CD4-positive, alpha-beta T cell treated with Interleukin-17A for 1 hour (primary cell): ENCODE data around the gene DGKG.

Source experiments
- DNase-seq: peaks from one replicate; pipeline ENCODE4 v3.0.0-alpha.2; 2020

The DGKG gene

DNA sequence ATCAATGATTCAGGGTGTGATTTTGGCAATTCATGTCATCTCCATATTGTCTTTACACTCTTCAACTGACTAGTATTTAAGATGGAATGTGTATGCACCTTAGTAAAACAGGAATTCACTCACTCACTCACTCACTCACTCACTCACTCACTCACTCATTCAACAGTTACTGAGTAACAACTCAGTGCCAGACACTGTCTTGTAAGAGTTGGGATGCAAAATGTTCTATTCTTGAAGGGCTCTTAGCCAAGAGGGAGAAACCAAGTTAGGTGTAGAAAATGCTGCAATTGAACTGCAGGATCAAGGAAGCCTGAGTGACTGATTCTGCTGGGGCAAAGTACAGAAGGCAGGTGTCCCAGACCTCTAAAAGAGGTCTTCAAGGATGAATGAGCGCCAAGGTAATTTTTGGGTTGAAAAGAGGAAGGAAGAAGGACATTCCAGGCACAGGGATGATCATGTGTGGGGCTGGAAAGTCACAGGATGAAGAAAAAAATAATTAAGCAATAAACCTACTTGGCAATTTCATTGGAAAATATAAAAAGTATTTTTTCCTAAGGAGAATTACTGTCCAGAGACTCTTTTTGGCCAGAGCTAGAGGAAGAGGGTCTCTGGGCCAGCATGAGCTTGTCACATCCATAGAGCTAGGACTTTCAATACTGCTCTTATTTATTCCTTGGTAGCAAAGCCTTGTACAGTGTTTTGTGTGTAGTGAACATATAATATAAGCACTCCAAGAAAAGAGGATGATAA, 194.2 kb downstream of the DGKG start:
- DNase-seq, result no peak

DNA sequence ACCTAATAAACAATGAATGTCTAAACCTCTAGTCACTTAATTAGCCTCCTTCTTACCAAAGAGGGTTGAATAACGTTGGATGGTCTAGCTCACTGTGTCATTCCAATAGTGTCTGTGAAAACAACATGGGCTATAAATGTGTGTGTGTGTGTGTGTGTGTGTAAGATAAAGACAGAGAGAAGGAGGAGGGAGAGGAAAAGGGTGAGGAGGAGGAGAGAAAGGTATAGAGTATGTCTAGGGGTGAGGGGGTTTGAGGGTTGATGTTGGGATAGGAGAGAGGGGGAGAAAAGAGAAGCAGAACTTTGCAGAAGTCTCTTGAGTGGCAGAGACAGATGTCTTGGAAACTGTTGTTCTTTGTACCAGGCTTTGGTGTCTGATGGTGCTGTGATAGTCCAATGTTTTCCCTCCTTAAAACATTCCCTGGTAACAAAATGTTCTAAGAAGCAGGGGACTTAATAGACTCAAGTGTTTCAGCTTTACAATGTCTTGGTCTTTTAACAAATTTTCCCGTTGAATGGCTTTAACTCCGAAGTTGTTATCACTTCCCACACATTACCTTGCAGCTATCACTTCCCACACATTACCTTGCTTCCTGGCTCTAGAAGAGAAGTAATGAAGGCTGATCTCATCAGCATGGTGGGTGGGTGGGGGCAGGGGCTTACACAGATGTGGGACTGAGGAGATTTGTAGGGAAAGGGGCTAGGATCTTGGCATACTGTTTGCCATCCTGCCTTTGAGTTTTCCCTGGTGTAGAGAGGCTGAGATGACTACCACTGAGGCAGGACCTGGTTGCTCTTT, 195.3 kb downstream of the DGKG start:
- no peak for DNase-seq

DNA sequence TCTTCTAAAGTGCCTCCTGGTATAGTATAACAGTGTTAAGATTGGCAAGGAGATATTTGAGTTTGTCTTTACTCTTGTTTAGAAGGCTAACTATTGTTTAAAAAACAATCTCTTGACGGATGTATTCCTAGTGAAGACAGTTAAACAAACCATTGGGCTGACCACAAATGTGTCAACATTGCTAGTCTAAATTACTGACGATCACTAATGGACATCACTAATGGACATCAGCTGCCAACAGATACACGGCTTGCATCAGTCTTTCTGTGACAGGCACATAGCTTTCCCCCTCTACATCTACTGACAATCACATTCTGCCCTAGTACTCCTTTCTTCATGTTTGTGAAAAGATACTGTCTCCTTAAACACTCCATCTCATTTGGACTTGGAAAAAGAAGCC, 196.0 kb downstream of the DGKG start:
- DNase-seq, result no peak

DNA sequence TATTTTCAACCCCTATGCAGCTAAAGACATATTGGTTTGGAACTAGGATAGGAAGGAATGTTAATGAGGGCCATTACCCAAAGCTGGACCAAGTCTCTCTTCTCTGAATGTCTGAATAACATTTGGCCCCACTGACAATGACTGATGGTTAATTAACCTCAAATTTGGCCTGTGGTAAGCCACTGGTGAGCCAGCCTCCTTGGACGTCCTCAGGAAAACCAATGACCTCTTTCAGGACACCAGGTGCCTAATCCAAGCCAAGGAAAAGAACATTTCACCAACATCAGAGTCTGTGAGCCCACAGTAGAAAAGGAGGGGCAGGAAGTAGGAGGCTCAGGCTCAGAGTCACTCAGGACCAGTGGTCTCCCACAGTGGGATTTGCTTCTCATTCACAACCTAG, 196.7 kb downstream of the DGKG start:
- DNase-seq, result no peak

DNA sequence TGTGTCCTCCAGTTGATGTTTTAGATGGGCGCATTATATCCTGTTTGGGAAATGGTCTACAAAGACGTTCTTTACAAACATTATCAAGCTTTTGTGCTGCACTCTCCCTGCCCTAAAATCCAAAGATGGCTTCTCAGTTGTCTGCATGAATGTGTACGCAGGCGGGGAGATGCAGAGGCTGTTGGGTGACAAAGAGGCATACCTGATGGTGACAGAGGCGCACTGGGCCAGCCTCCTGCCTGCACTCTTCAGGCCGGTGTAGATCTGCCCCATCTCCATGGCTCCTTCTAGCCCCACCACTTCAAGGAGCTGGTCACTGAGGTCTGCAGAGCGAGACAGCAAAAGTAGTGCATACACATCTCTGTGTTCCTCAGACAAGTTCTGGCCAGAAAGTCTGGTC, 197.3 kb downstream of the DGKG start:
- no peak for DNase-seq

DNA sequence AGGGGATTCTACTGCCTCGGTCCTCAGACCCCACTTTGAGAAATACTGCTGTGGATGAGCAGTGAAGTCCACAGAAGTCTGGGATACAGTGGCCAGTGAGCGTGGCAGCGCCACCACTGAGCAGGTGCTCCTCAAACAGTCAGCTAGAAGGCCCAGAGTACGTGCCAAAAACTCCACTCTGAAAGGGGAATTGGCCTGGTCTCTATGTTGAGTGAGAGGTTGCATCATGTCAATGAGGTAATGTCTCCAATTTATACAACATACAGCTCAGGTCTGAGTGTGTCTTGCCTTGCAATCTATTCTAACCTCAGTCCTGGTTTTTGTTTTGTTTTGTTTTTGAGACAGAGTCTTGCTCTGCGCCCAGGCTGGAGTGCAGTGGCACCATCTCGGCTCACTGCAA, 199.8 kb downstream of the DGKG start:
- peak; percentile 28 for DNase-seq

DNA sequence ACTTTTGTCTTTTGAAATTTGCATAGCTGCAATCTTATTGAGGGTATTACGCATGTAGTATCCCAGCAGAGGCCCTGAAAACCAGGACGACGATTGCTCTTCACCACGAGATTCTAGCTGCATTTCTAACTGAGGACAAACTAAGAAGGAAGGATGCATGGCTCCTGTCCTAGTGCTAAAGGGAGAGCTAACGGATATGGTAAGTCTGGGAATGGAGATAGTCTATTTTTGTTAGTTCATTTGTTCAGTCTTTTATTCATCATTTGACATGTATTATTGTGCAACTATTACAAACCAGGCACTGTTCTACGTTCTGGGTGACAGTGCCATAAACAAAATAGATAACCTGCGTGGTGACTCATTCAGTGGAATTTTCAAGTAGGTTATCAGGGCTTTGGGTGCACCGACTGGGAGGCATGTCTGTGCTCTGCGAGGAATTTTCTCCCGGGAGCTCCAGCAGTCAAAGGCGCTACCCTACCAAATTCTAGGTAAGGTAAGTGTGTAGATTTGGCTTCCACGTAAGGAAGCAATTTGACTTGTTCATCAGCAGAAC, 201.3 kb downstream of the DGKG start:
- no peak for DNase-seq

DNA sequence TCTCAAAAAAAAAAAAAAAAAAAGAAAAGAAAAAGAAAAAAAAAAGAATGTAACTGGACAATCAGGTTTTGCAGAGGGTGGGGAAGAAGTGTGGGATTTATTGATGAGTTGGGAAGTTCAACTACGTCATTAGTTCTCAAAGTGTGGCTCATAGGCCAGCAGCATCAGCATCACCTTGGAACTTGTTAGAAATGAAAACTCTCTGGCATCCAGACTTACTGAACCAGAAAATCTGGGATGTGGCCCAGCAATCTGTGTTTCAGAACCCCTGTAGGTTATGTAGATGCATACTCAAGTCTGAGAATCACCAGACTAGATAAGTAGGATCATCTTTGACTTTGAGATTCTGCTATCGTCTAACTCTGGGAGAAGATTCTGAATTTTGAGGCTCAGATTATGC, 207.4 kb downstream of the DGKG start:
- no peak for DNase-seq

DNA sequence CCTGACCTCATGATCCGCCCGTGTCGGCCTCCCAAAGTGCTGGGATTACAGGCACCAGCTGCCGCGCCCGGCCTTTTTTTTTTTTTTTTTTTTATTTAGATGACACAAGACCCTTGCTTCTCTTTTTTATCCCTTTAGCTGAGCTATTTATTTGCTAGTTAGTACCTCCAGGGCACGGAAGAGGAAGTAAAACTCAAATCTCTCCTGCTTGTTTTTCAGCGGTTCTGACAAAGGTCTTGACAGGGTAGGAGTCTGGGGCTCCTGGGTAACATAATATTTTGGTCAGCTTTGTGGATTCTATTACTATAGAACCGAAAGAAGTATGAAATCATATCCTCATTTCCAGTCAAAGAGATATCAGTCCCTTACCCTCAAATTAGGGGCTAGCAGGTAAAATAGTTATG, 209.1 kb downstream of the DGKG start:
- DNase-seq, result peak; percentile 44

DNA sequence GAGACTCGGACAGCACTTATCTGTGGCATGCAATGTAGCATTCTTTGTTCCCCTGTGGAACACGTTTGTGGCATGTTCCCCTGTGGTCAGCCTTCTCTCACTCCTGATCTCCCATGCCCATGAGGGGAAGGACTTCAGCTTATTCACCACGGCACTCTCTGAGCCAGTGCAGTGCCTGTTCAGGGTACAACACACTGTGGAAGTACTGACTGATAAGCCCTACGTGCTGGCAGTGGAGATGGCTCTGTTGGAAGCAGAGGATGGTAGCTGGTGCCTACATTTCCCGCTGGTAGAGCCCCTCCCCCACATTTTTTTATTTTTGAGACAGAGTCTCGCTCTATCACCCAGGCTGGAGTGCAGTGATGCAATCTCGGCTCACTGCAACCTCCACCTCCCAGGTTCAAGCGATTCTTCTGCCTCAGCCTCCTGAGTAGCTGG, 209.7 kb downstream of the DGKG start:
- DNase-seq, result no peak

DNA sequence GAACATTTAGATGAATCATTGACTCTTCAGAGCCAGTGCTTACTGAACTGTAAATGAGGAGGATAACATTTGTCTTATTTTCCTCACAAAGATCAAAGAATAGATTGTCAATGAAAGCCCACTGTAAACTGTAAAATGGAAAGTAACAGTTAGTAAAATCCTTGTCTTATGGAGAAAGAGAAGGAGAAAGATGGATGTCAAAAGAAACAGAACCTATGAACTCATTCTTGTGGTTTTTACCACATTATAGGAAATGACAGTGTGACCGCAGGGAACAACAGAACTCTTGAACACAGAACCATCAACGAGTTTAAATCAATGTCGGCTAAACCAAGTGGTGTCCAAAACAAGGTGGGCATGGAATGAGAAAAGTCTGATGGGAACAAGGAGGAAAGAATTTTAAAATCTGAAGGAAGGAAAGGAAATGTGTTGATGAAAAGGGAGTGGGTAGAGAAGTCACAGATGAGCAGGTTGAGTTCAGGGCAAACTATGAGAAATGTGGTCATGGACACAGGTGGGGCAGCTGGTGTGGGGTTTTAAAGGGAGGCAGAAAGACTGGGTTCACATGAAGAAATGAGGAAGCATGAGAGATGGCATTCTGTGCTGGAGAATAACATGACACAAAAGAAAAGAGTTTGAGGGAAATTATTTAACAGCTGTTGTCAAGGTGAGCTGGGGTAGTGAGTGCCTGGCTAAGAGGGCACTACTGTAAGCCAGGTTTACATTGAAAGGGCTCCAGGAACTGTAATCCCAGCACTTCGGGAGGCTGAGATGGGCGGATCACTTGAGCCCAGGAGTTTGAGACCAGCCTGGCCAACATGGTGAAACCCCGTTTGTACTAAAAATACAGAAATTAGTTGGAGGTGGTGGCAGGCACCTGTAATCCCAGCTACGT, 210.7 kb downstream of the DGKG start:
- DNase-seq, result peak; percentile 6

DNA sequence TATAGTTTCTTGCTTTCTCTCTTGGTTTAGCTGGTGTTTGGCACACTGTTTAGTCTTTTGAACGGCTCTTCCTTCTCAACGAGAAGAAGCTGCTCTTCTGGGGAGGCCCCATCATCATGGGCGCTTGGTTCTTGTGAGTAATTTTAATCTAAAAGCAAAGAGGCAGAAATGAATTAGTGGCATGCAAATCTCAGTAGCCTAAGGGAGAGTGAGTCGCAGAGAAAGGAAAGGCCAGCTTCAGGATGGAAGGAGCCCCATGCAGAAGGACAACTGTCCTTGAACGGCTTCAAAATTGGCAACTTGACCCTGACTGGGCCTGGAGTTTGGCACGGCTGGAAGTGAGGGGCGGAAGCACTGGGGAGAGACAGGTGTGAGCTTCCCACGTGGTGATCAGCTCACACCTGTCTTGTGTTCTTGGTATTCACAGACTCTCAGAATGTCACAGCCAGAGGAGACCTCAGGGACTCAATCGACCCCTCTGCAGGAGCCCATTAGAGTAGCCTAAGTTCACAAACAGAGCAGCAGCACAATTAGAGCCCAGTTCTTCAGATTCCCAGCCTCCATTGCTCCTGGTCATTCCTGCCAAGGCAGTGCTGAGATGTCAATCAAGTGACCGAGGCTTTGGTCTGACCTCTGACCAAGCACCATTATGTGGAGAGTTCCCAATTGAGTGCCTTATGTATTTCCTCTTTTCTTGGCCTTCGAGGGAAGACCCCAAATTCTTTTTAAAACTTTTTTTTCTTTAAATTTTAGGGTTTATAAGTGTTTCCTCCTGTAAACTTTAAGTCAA, 211.8 kb downstream of the DGKG start:
- DNase-seq, result no peak

DNA sequence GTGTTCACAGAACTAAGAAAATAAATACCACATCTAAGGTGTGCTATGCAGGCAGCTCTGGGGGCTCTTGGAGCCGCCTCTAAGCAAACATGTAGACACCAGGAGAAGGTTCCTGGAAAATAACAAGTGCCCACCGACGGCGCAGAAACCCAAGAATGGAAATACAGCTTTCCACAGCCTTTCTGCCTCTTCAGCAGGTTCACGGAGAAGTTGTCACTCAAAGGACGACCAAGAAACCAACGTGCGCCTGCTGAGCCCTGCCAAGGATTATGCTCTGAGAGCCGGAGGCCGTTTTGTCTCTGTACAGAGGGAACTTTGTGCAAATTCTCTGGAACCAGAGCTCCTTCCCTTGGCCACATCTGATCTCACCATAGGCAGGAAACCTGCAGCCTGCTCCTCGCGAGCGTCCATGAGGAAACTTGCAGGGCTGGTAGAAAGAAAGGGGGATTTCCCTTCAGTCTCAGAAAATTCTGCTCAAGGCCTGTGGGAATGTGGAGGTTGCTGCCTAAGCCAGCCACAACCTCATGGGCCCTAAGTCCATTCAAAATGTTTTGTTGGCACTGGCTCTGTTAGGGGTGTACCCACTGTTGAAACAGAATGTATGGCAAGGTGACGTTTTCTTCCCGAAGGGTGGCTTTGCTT, 212.6 kb downstream of the DGKG start:
- DNase-seq, result no peak

DNA sequence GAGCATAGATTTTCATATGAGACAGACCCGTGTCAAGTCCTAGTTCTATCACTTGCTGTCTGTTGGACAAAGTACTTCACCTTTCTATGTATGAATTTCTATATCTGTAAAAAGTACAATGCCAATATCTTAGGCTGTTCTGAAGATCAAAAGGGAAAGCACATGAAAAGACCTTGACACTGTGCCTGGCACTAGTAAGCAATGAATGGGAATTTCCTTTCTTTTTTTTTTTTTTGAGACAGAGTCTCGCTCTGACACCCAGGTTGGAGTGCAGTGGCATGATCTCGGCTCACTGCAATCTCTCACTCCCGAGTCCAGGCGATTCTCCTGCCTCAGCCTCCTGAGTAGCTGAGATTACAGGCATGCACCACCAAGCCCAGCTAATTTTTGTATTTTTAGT, 217.8 kb downstream of the DGKG start:
- no peak for DNase-seq

DNA sequence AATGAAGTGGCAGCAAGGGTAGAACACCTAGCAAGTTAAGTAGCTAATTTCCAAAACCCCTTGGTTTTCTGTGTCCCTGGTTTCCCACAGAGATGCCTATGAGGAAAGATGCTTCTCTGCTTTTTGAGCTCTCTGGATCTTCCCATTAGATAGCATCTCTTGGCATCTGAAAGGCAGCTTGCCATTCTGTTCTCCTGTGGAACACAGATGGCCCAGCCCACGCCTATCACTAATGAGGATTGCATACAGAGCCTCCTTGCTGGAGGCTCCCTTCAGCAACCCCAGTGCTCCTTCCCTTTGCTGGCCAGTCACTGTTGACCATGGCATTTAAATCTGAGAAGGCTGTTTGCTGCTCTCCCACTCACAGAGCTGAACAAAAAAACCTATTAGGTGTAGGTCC, 218.8 kb downstream of the DGKG start:
- DNase-seq, result no peak

DNA sequence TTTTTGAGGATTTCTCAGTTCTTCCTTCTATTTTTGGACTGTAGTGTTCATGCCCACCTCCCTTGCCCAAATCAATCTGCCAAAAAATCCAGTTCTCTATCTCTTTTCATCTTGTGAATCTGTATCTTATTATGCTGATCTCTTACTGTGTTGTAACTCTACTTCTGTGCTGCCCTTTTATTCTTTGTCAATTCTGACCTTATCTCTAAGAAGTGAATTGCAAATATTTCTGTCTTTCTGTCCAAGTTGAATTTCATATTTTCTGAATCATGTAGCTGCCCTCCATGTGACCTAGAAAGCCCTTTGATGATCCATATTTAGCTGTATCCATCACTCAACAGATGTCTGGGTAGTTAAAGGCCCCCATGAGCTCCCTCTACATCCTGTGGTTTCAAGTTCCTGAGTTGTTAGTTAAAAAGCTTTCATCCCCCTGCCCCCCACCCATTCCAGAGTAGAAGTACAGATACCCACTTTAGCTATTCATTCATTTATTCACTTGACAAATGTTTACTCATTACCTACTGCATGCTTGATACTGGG, 219.6 kb downstream of the DGKG start:
- DNase-seq, result no peak

DNA sequence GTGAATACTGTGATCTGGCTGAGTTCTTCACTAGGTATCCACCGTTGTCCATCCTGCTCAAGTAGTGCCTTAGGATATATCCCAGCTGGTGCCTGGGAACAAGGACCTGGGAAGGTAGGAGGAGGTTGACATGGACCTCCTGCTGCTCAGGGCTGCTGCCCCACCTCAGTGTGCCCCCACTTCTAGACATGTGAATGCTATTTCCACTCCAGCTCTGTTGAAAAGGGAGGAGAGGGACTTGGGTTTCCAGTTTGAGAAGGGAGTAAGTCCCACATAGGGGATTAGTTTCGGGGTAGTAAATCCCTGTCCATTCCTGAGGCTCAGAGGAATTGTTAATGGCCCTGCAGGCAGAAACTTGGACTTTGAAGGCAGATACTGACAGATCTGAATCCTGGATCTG, 220.2 kb downstream of the DGKG start:
- no peak for DNase-seq

DNA sequence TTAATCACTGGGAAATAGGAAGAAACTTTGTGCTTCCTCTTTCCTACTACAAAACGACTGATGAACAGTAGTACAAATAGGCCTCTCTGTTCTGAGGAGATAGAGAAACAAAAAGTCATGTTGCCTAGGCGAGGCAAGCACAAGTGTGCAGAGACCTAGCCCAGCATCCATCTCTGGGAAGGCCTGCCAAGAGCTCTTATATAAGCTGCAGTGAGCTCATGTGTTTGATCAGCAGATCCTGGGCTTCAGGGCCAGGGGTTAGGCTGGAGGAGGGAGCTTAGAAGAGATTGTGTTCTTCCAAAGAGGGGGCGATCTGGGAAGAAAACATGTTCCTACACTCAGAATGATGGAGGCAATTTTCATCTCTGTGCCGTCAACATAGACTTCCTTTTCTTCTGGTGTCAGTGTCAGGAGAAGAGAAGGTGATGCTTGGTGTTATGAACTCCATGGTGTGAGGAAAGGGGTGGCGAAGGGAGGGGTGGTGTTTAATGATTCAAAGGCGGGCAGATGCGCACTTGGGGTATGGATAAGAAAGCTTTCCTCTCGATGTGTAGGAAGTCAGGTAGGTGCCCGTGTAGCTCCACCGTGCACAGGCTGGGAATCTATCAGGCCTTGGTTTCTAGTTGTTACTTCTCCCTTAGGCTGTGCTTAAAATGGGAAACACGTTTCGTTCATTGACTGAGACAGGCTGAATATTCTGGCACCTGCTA, 223.6 kb downstream of the DGKG start:
- no peak for DNase-seq

DNA sequence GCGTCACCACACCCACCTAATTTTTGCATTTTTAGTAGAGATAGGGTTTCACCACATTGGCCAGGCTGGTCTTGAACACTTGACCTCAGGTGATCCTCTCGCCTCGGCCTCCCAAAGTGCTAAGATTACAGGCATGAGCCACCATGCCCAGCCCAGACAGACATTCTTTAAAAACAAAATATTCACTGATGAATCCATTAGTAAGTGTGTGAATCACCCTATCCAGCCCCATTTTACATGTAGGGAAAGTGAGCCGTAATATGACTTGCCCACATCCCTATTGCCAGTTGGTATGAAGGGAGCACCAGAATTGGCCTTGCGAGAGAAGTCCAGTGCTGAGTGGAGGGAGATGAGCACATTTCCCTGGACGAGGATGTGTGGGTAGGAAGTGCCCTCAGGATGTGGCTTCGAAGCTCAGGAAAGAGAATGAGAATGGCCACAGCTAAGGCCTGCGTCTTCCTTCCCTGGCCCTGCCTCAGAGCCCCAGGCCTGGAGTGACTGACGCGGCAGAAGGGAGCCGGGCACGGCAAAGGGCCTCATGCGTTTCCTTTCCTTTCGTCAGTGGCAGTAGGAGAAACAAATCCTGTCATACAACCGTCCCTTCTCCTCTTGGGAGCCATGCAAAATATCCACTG, 224.9 kb downstream of the DGKG start:
- no peak for DNase-seq

DNA sequence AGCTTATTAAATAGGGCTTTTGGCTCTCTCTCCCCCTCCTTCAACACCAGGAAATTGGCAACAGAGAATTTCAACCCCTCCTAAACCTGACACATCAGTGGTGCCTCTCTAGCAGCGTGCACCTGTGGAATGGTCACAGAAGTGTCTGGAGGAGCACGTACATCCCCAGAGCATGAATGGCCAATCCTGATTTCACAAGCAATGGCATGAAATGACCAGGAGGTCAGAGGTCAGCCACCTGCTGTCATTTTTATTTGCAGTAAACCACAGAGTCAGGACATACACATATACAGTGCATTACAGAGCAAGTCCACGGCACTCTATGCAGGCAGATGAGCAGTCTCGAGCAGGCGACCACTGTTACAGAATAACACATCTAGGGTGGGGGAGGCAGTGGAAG, 228.1 kb downstream of the DGKG start:
- no peak for DNase-seq
